TTC549 (cell line): ENCODE measurements around the gene CBX1.
"Not testable (repeated sequence)": the region's sequence is repeated elsewhere in the genome, so short reads cannot be mapped to it uniquely, and the experiment has no call there.

Experiments
- FAIRE-seq: peaks from 2 replicates; lab custom pipeline; 2012; peaks lifted over from hg19 to GRCh38; lab: Jason Lieb, UNC

CBX1 gene

GRCh38 chr17:48051706-48052486 lies 49.4 kb downstream of the CBX1 start:
- FAIRE-seq, result no peak

GRCh38 chr17:48051283-48051682 lies 50.0 kb downstream of the CBX1 start:
- FAIRE-seq, result no peak

GRCh38 chr17:48048384-48049126 lies 52.7 kb downstream of the CBX1 start:
- no peak for FAIRE-seq

GRCh38 chr17:48047741-48048383 lies 53.4 kb downstream of the CBX1 start, which contains the start of gene NFE2L1:
TSS of gene NFE2L1 (plus strand) at chr17:48048359. CDS start at chr17:48051119, 2,760 bp downstream.
- FAIRE-seq, result peak; percentile 84

- FAIRE-seq, result no peak
These were observed 54.1 kb downstream of the CBX1 start for GRCh38 chr17:48047113-48047740.

- no peak for FAIRE-seq
These were observed 55.0 kb downstream of the CBX1 start for GRCh38 chr17:48046296-48046695.

GRCh38 chr17:48045316-48046001 lies 55.8 kb downstream of the CBX1 start:
- no peak for FAIRE-seq

GRCh38 chr17:48044851-48045250 lies 56.4 kb downstream of the CBX1 start:
- no peak for FAIRE-seq

- FAIRE-seq, result no peak
These were observed 58.1 kb downstream of the CBX1 start for GRCh38 chr17:48043176-48043575.

GRCh38 chr17:48038687-48039086 lies 62.6 kb downstream of the CBX1 start:
- FAIRE-seq, result no peak

- FAIRE-seq, result no peak
These were observed 63.4 kb downstream of the CBX1 start for GRCh38 chr17:48037838-48038323.

GRCh38 chr17:48037036-48037837 lies 64.0 kb downstream of the CBX1 start, which contains the start of gene COPZ2:
TSS of gene COPZ2 (minus strand) at chr17:48037797. CDS start at chr17:48037777, 20 bp downstream.
- FAIRE-seq, result no peak

- FAIRE-seq, result no peak
These were observed 64.6 kb downstream of the CBX1 start for GRCh38 chr17:48036693-48037035.

- not testable (repeated sequence) for FAIRE-seq
These were observed 66.5 kb downstream of the CBX1 start for GRCh38 chr17:48034734-48035133.

GRCh38 chr17:48031966-48032365 lies 69.3 kb downstream of the CBX1 start:
- no peak for FAIRE-seq

GRCh38 chr17:48030531-48030930 lies 70.7 kb downstream of the CBX1 start:
- FAIRE-seq, result no peak

GRCh38 chr17:48028736-48029135 lies 72.5 kb downstream of the CBX1 start:
- no peak for FAIRE-seq

GRCh38 chr17:48027322-48027981 lies 73.8 kb downstream of the CBX1 start:
- FAIRE-seq, result no peak

- no peak for FAIRE-seq
These were observed 74.6 kb downstream of the CBX1 start for GRCh38 chr17:48026502-48027321.
